ENCODE data around the gene GPR107. TPM values are rescaled to one million over a fixed set of nuclear protein-coding genes. Genes with fewer than 3 reads are reported as not detected.

The GPR107 gene
- total RNA-seq, 4 donors from 2014 or later = 19.3 to 36.1 (median 28.9) TPM

DNA sequence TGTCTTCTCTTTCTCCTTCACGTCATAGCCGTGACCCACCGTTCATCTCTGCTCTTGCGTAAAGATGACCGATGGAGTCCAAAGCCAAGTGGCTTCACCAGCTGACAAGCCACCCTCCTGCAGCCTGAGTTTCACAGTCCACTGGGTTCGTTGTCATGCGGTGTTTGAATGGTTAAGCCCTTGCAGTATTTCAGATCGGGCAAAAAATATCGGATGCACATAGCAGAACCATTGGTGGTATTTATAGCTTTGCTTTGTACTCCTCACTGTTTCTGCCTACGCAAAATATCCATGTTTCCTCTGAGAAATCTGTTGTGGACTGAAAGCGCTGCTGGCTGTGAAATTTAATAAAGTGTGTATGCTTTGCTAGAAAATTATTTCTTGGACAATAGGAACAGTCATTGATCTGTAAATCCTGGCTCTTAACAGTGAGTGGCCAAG lies 84.0 kb downstream of the GPR107 start:
- 60% methylated on average over 11 of the region's 11 CpGs for WGBS, 2 donors
- TF ChIP-seq, protein P1, sequence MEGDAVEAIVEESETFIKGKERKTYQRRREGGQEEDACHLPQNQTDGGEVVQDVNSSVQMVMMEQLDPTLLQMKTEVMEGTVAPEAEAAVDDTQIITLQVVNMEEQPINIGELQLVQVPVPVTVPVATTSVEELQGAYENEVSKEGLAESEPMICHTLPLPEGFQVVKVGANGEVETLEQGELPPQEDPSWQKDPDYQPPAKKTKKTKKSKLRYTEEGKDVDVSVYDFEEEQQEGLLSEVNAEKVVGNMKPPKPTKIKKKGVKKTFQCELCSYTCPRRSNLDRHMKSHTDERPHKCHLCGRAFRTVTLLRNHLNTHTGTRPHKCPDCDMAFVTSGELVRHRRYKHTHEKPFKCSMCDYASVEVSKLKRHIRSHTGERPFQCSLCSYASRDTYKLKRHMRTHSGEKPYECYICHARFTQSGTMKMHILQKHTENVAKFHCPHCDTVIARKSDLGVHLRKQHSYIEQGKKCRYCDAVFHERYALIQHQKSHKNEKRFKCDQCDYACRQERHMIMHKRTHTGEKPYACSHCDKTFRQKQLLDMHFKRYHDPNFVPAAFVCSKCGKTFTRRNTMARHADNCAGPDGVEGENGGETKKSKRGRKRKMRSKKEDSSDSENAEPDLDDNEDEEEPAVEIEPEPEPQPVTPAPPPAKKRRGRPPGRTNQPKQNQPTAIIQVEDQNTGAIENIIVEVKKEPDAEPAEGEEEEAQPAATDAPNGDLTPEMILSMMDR (IDR thresholded peaks at IDR 0.05) = no peak
- TF ChIP-seq POLR2A (IDR thresholded peaks at IDR 0.05) = no peak
- no peak for TF ChIP-seq EP300 (IDR thresholded peaks at IDR 0.05)
- DNase-seq (ENCODE audit: low spot score in 2 of 2) = no peak
- H3K4me3 ChIP-seq = no peak overlapping the region
- H3K4me1 ChIP-seq = peaks cover 0 to 23% (median 9%) of the 10 kb centered on the region in 4 donors
- H3K27me3 ChIP-seq = no peaks in the 10 kb centered on the region
- H3K36me3 ChIP-seq = peaks cover 0 to 44% (median 0%) of the 10 kb centered on the region in 3 donors
- no peaks in the 10 kb centered on the region for H3K9me3 ChIP-seq
- peak overlapping the region in 2 of 4 donors; percentile 64 to 65 for H3K27ac ChIP-seq

DNA sequence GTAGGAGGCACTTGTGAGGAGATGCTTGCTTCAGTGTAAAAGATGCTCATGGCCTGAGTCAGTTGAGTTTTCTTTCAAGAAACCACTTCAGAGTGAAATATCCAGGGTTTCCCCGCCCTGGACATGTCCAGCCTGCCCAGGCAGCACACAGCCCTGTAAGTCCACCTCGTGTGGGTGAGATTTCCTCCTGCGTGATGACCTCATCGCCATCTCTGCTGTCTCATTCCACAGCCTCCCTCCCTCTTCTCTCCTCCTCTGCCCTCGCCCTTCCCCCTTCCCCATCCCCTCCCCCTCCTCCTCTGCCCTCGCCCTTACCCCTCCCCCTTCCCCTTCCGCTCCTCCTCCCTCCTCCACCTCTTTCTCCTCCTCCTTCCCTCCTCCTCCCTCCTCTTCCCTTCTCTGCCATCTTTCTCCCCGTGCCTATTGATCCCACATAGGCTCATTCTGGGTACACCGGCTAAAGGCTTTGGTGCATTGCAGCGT lies 84.5 kb downstream of the GPR107 start:
- no peak for DNase-seq (ENCODE audit: low spot score in 2 of 2)
- peak overlapping the region in 2 of 4 donors; percentile 64 to 65 for H3K27ac ChIP-seq

GRCh38 chr9:130138791-130139190 lies 85.1 kb downstream of the GPR107 start:
- peak; percentile 37 to 72 for DNase-seq (ENCODE audit: low spot score in 2 of 2)
- Histone ChIP-seq H3K27me3 (no peaks in the 10 kb centered on the region), H3K27ac (peak overlapping the region in 2 of 4 donors; percentile 64 to 65), H3K4me3 (no peak overlapping the region), H3K36me3 (peaks cover 0 to 36% (median 0%) of the 10 kb centered on the region in 3 donors), H3K4me1 (peaks cover 0 to 33% (median 9%) of the 10 kb centered on the region in 4 donors), H3K9me3 (no peaks in the 10 kb centered on the region)
- TF ChIP-seq EP300 (IDR thresholded peaks at IDR 0.05) (peak in 1 of 2 donors; percentile 29), POLR2A (IDR thresholded peaks at IDR 0.05) (no peak)
- TF ChIP-seq, protein P1 (IDR thresholded peaks at IDR 0.05) = no peak
- WGBS, 2 donors = 24 to 38% methylated on average over 6 of the region's 6 CpGs

More for the DNA sequence above, 84.5 kb downstream of the GPR107 start:
- Histone ChIP-seq H3K36me3 (peaks cover 0 to 41% (median 0%) of the 10 kb centered on the region in 3 donors), H3K4me3 (no peak overlapping the region), H3K9me3 (no peaks in the 10 kb centered on the region), H3K4me1 (peaks cover 0 to 28% (median 9%) of the 10 kb centered on the region in 4 donors), H3K27me3 (no peaks in the 10 kb centered on the region)
- TF ChIP-seq POLR2A (IDR thresholded peaks at IDR 0.05) (no peak), EP300 (IDR thresholded peaks at IDR 0.05) (no peak)
- TF ChIP-seq, protein P1 (IDR thresholded peaks at IDR 0.05) = no peak
- 14 to 16% methylated on average over 10 of the region's 10 CpGs for WGBS, 2 donors

- WGBS, 2 donors = 77 to 90% methylated on average over 10 of the region's 10 CpGs
- DNase-seq (ENCODE audit: low spot score in 2 of 2) = no peak
- H3K27ac ChIP-seq = peak overlapping the region in 2 of 4 donors; percentile 64 to 65
These were observed 85.5 kb downstream of the GPR107 start for GRCh38 chr9:130139251-130139650.

DNA sequence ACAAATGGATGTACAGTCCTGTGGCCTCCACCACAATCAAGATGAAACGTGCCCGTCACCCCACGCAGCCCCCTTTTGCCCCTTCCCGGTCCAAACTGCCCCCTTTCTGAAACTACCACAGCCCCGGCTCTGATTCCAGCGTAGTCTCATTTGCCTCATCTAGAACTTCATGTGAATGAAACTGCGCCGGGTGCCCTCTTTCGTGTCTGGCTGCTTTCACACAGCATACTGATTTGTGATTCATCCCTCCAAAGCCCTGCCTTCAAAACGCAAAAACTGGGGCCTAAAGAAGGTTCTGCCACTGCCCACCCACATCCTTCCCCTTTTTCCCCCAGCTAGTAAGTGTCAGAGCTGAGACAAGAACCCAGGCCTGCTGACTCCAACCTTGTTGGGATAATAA lies 87.0 kb downstream of the GPR107 start:
- Histone ChIP-seq H3K27me3 (peaks cover 0 to 4% of the 10 kb centered on the region in 2 donors), H3K27ac (no peak overlapping the region), H3K4me3 (no peak overlapping the region), H3K36me3 (peaks cover 0 to 17% (median 0%) of the 10 kb centered on the region in 3 donors), H3K4me1 (peaks cover 0 to 42% (median 9%) of the 10 kb centered on the region in 4 donors), H3K9me3 (no peaks in the 10 kb centered on the region)
- no peak for DNase-seq (ENCODE audit: low spot score in 2 of 2)
- TF ChIP-seq, protein P1 (IDR thresholded peaks at IDR 0.05) = no peak
- no peak for TF ChIP-seq EP300 (IDR thresholded peaks at IDR 0.05)
- TF ChIP-seq POLR2A (IDR thresholded peaks at IDR 0.05) = no peak
- WGBS, 2 donors = 74 to 77% methylated on average over 10 of the region's 10 CpGs

More at GRCh38 chr9:130139251-130139650, 85.5 kb downstream of the GPR107 start:
- Histone ChIP-seq H3K4me3 (no peak overlapping the region), H3K4me1 (peaks cover 0 to 37% (median 9%) of the 10 kb centered on the region in 4 donors), H3K36me3 (peaks cover 0 to 31% (median 0%) of the 10 kb centered on the region in 3 donors), H3K9me3 (no peaks in the 10 kb centered on the region), H3K27me3 (no peaks in the 10 kb centered on the region)
- TF ChIP-seq, protein P1 (IDR thresholded peaks at IDR 0.05) = no peak
- TF ChIP-seq POLR2A (IDR thresholded peaks at IDR 0.05) (no peak), EP300 (IDR thresholded peaks at IDR 0.05) (no peak)
